Upper lobe of left lung (tissue), 6 donors: ENCODE results near the gene NCOA1. TPM values are rescaled to one million over a fixed set of nuclear protein-coding genes. Genes with fewer than 3 reads are reported as not detected.

ENCODE experiments used
- ATAC-seq, 2 donors: fragments of 200-7000 bp; cut with Tn5 transposase; one replicate each; pipeline ENCODE4 v1.9.1; 2022; ENCODE audit warnings: mild to moderate bottlenecking in 2 of 2, moderate library complexity in 2 of 2; ENCODE audit not compliant: low FRiP score in 2 of 2
- DNase-seq, 2 donors: peaks; one replicate each; pipeline ENCODE4 v3.0.0-alpha.2; 2019 to 2020
- H3K27ac ChIP-seq, 4 donors: fragments of 200-600 bp; sonication (generic); one replicate each; pipeline ENCODE4 v1.5.1; 2016 to 2019
- H3K27me3 ChIP-seq, 4 donors: fragments of 200-600 bp; sonication (generic); one replicate each; pipeline ENCODE4 v1.5.1; 2017 to 2019
- H3K36me3 ChIP-seq, 4 donors: fragments of 200-600 bp; sonication (generic); one replicate each; pipeline ENCODE4 v1.5.1; 2016 to 2019
- H3K4me1 ChIP-seq, 4 donors: fragments of 200-600 bp; sonication (generic); one replicate each; pipeline ENCODE4 v1.5.1; 2018 to 2019
- H3K4me3 ChIP-seq, 4 donors: fragments of 200-600 bp; sonication (generic); one replicate each; pipeline ENCODE4 v1.5.1; 2017 to 2019; ENCODE audit warnings: mild to moderate bottlenecking in 2 of 4, moderate library complexity in 1 of 4
- H3K9me3 ChIP-seq, 4 donors: fragments of 200-600 bp; sonication (generic); one replicate each; pipeline ENCODE4 v1.5.1; 2018 to 2019
- EP300 ChIP-seq, 4 donors: sonication (generic); formaldehyde crosslinking; IDR thresholded peaks; one replicate each; pipeline ENCODE4 v1.5.1; 2017; ENCODE audit warnings: antibody characterized with exemption in 4 of 4, control low read depth in 2 of 4
- POLR2A ChIP-seq, 4 donors: fragments of 450-650 bp; IDR thresholded peaks; one replicate each; pipeline ENCODE4 v1.5.1; 2016 to 2017; ENCODE audit warnings: antibody characterized with exemption in 4 of 4, mild to moderate bottlenecking in 2 of 4
- POLR2AphosphoS5 ChIP-seq, 2 donors: sonication (generic); formaldehyde crosslinking; IDR thresholded peaks; one replicate each; pipeline ENCODE4 v1.5.1; 2017; ENCODE audit warnings: antibody characterized with exemption in 2 of 2
- WGBS, 2 donors: methylation state at CpG; one replicate each; pipeline ENCODE4 v1.1.5; 2017 to 2018; 5-methylcytosine and 5-hydroxymethylcytosine counted together
- total RNA-seq, 6 donors: library from RNA; depleted of rRNA in 4 of 6; stranded (reverse); fragments of >200 nt in 4 of 6; gene quantifications; one replicate each; pipeline versions ENCODE4 v1.1.0 to v1.2.1, GENCODE V29; 2016 to 2021
- TF ChIP-seq, protein P1 (sequence below), 6 experiments: fragments of 450-650 bp in 4 of 6; fragments of 200-600 bp in 2 of 6; sonication (generic) in 2 of 6; IDR thresholded peaks; one replicate each; pipeline ENCODE4 v1.5.1; 2016 to 2019; ENCODE audit warnings: antibody characterized with exemption in 6 of 6
- donor health status: DM: no; HTN: no; CAD: no; lungs with moderate emphysema.
- donor health status: DM: no; HTN: yes; CAD: no; lungs with severe emphysema.

Gene NCOA1
- total RNA-seq, 6 donors from 2014 or later = 38.3 to 68.1 (median 42.5) TPM

DNA sequence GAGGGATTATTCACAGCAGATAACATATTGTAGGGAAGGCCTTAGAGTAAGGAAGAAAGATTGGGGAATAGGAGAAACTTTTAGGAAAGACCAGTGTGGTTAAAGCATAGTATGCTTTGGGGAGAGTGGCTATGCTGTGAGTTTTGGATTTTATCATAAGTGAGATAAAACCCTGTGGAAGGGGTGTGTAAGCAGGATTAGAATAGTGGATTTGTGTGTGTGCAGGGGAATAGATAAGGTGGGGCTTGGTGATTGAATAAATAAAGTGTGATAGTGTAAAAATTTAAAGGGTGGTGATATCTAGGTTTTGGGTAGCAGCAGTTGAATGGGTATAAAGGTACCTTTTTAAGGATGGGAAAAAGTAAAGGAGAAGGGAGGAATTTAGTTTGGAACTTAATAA lies 137.7 kb downstream of the NCOA1 start:
- DNase-seq = no peak
- ATAC-seq = no peak
- no peak overlapping the region for H3K4me3 ChIP-seq
- no peaks in the 10 kb centered on the region for H3K9me3 ChIP-seq
- H3K4me1 ChIP-seq = peaks cover 0 to 5% (median 2%) of the 10 kb centered on the region in 4 donors
- no peaks in the 10 kb centered on the region for H3K27me3 ChIP-seq
- TF ChIP-seq, protein P1, sequence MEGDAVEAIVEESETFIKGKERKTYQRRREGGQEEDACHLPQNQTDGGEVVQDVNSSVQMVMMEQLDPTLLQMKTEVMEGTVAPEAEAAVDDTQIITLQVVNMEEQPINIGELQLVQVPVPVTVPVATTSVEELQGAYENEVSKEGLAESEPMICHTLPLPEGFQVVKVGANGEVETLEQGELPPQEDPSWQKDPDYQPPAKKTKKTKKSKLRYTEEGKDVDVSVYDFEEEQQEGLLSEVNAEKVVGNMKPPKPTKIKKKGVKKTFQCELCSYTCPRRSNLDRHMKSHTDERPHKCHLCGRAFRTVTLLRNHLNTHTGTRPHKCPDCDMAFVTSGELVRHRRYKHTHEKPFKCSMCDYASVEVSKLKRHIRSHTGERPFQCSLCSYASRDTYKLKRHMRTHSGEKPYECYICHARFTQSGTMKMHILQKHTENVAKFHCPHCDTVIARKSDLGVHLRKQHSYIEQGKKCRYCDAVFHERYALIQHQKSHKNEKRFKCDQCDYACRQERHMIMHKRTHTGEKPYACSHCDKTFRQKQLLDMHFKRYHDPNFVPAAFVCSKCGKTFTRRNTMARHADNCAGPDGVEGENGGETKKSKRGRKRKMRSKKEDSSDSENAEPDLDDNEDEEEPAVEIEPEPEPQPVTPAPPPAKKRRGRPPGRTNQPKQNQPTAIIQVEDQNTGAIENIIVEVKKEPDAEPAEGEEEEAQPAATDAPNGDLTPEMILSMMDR (IDR thresholded peaks at IDR 0.05) = no peak
- TF ChIP-seq POLR2AphosphoS5 (IDR thresholded peaks at IDR 0.05) (no peak), POLR2A (IDR thresholded peaks at IDR 0.05) (no peak), EP300 (IDR thresholded peaks at IDR 0.05) (no peak)
- H3K36me3 ChIP-seq = no peaks in the 10 kb centered on the region
- no peak overlapping the region for H3K27ac ChIP-seq

DNA sequence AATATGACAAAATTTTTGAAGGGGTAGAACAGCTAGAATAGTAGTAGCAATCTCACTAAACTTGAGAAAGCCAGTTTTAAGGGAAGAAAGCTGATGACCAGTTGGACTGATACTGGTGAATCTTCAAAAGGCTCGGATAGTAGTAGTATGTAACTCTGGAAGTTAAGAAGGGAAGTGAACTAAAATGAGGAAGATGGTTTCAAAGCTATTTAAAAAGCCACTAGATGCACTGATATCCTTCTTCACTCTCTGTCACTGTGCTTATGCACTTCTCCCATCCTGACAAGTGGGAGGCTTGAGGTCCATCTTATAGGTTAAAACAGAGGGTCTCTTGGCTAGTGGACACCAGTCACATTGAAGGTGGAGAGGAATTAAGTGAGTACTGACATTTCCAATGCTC lies 141.1 kb downstream of the NCOA1 start:
- TF ChIP-seq POLR2AphosphoS5 (IDR thresholded peaks at IDR 0.05) (no peak), POLR2A (IDR thresholded peaks at IDR 0.05) (no peak), EP300 (IDR thresholded peaks at IDR 0.05) (no peak)
- TF ChIP-seq, protein P1 (IDR thresholded peaks at IDR 0.05) = no peak
- Histone ChIP-seq H3K9me3 (no peaks in the 10 kb centered on the region), H3K4me3 (no peak overlapping the region), H3K27ac (no peak overlapping the region), H3K27me3 (no peaks in the 10 kb centered on the region), H3K36me3 (no peaks in the 10 kb centered on the region), H3K4me1 (no peaks in the 10 kb centered on the region)
- 60 to 75% methylated on average over 1 of the region's 1 CpG for WGBS, 2 donors
- ATAC-seq (peak in 1 of 2 donors; percentile 58), DNase-seq (no peak)

DNA sequence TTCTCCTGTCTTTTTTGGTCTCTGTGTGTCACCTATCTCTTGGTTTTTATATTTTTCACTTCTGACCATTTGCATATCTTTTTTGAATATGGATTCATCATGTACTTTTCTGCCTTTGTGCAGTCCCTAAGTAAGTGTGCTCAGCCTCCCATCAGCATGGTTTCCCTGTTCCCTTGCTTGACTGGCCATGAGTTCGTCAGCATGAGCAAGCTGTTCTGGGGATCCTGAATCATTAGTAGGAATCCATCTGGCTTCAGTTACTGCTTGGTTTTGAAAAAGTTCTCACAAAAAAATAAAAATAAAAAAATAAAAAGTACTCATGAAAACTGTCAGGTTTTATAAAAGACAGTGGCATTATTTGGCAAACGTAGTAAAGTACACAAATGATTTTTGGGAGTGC lies 144.1 kb downstream of the NCOA1 start:
- H3K4me3 ChIP-seq = no peak overlapping the region
- H3K9me3 ChIP-seq = no peaks in the 10 kb centered on the region
- 82 to 84% methylated on average over 2 of the region's 2 CpGs for WGBS, 2 donors
- ATAC-seq (no peak), DNase-seq (no peak)
- H3K27me3 ChIP-seq = no peaks in the 10 kb centered on the region
- TF ChIP-seq, protein P1 (IDR thresholded peaks at IDR 0.05) = no peak
- TF ChIP-seq EP300 (IDR thresholded peaks at IDR 0.05) = no peak
- TF ChIP-seq POLR2A (IDR thresholded peaks at IDR 0.05) = no peak
- no peak for TF ChIP-seq POLR2AphosphoS5 (IDR thresholded peaks at IDR 0.05)
- H3K27ac ChIP-seq = no peak overlapping the region
- no peaks in the 10 kb centered on the region for H3K36me3 ChIP-seq
- no peaks in the 10 kb centered on the region for H3K4me1 ChIP-seq

DNA sequence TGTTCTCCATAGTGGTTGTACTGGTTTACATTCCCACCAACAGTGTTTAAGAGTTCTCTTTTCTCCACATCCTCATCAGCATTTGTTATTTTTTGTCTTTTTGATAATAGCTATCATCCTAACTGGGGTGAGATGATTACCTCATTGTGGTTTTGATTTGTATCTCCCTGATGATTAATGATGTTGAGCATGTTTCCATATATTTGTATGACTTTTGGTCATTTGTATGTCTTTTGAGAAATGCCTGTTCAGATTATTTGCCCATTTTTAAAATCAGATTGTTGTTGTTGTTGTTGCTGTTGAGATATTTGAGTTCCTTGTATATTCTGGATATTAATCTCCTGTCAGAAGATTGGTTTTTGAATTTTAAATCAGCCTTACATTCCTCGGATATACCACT lies 147.5 kb downstream of the NCOA1 start:
- 89 to 95% methylated on average over 1 of the region's 1 CpG for WGBS, 2 donors
- Histone ChIP-seq H3K27ac (no peak overlapping the region), H3K27me3 (no peaks in the 10 kb centered on the region), H3K36me3 (no peaks in the 10 kb centered on the region), H3K4me3 (no peak overlapping the region), H3K4me1 (peaks cover 0 to 10% (median 6%) of the 10 kb centered on the region in 4 donors), H3K9me3 (no peaks in the 10 kb centered on the region)
- TF ChIP-seq EP300 (IDR thresholded peaks at IDR 0.05) (no peak), POLR2AphosphoS5 (IDR thresholded peaks at IDR 0.05) (no peak), POLR2A (IDR thresholded peaks at IDR 0.05) (no peak)
- TF ChIP-seq, protein P1 (IDR thresholded peaks at IDR 0.05) = no peak
- DNase-seq = no peak
- no peak for ATAC-seq

DNA sequence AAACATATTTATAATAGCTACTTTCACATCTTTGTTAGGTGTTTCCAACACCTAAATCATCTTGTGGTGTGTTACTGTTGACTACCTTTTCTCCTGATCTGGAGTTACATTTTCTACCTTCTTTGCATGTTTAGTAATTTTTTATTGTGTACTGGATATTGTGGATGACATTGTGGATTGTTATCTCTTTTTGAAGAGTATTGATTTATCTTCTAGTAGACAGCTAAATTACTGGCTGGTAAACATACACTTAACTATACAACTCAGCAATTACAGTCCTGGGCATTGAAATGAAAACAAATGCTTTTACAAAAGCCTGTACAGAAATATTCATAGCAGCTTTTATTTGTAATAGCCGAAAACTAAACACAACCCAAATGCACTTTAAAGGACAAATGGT lies 151.3 kb downstream of the NCOA1 start:
- no peak overlapping the region for H3K4me3 ChIP-seq
- H3K36me3 ChIP-seq = no peaks in the 10 kb centered on the region
- TF ChIP-seq POLR2AphosphoS5 (IDR thresholded peaks at IDR 0.05) = no peak
- TF ChIP-seq, protein P1 (IDR thresholded peaks at IDR 0.05) = no peak
- TF ChIP-seq POLR2A (IDR thresholded peaks at IDR 0.05) = no peak
- TF ChIP-seq EP300 (IDR thresholded peaks at IDR 0.05) = no peak
- no peak for DNase-seq
- no peaks in the 10 kb centered on the region for H3K27me3 ChIP-seq
- no peak overlapping the region for H3K27ac ChIP-seq
- ATAC-seq = no peak
- H3K9me3 ChIP-seq = no peaks in the 10 kb centered on the region
- 95 to 96% methylated on average over 1 of the region's 1 CpG for WGBS, 2 donors
- H3K4me1 ChIP-seq = peaks cover 0 to 10% (median 6%) of the 10 kb centered on the region in 4 donors
